Superior temporal gyrus (tissue), 1 donor: ENCODE measurements around the gene SNRPE.

Experiments
- DNase-seq: peaks from one replicate; pipeline ENCODE4 v3.0.0-alpha.2; 2016; ENCODE audit errors: extremely low spot score

SNRPE gene

GRCh38 chr1:203878422-203878821, 17.0 kb downstream of the SNRPE start:
- DNase-seq = no peak

GRCh38 chr1:203880606-203881005, 19.2 kb downstream of the SNRPE start:
- no peak for DNase-seq

- no peak for DNase-seq
Observed at GRCh38 chr1:203888807-203889251, 27.4 kb downstream of the SNRPE start.

- no peak for DNase-seq
Observed at GRCh38 chr1:203891950-203892349, 30.6 kb downstream of the SNRPE start.

- no peak for DNase-seq
Observed at GRCh38 chr1:203898458-203899352, 37.3 kb downstream of the SNRPE start.

GRCh38 chr1:203899353-203899716, 37.9 kb downstream of the SNRPE start:
- DNase-seq = no peak

GRCh38 chr1:203899869-203900714, 38.7 kb downstream of the SNRPE start:
- no peak for DNase-seq

- DNase-seq = no peak
Observed at GRCh38 chr1:203901581-203901980, 40.2 kb downstream of the SNRPE start.

- no peak for DNase-seq
Observed at GRCh38 chr1:203905275-203905674, 43.9 kb downstream of the SNRPE start.

GRCh38 chr1:203906932-203907331, 45.5 kb downstream of the SNRPE start:
- no peak for DNase-seq

- DNase-seq = no peak
Observed at GRCh38 chr1:203907901-203908300, 46.5 kb downstream of the SNRPE start.

- DNase-seq = no peak
Observed at GRCh38 chr1:203911806-203912205, 50.4 kb downstream of the SNRPE start.

GRCh38 chr1:203913073-203913521, 51.7 kb downstream of the SNRPE start:
- DNase-seq = no peak

- no peak for DNase-seq
Observed at GRCh38 chr1:203914292-203914691, 52.9 kb downstream of the SNRPE start.

- no peak for DNase-seq
Observed at GRCh38 chr1:203915811-203916210, 54.4 kb downstream of the SNRPE start.

GRCh38 chr1:203916756-203917155, 55.4 kb downstream of the SNRPE start:
- DNase-seq = no peak
